HG02852 (cell line): Measurements from ENCODE around the gene CFB.
"Not testable (repeated sequence)": the region's sequence is repeated elsewhere in the genome, so short reads cannot be mapped to it uniquely, and the experiment has no call there.

ENCODE experiments used
- ATAC-seq: cut with Tn5 transposase; IDR thresholded peaks from one replicate; pipeline ENCODE4 v1.9.1; 2021; ENCODE audit warnings: mild to moderate bottlenecking, moderate library complexity; ENCODE audit not compliant: unreplicated experiment

CFB gene

DNA sequence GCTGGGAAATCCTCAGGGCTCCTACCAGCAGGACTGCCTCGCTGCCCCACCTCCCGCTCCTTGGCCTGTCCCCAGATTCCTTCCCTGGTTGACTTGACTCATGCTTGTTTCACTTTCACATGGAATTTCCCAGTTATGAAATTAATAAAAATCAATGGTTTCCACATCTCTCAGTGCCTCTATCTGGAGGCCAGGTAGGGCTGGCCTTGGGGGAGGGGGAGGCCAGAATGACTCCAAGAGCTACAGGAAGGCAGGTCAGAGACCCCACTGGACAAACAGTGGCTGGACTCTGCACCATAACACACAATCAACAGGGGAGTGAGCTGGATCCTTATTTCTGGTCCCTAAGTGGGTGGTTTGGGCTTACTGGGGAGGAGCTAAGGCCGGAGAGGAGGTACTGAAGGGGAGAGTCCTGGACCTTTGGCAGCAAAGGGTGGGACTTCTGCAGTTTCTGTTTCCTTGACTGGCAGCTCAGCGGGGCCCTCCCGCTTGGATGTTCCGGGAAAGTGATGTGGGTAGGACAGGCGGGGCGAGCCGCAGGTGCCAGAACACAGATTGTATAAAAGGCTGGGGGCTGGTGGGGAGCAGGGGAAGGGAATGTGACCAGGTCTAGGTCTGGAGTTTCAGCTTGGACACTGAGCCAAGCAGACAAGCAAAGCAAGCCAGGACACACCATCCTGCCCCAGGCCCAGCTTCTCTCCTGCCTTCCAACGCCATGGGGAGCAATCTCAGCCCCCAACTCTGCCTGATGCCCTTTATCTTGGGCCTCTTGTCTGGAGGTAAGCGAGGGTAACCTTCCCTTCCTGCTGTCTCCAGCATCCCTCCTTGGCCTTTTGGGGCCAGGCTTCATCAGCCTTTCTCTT, at the start of gene CFB:
TSS of gene CFB (plus strand) at position 589 of the 863 bp plus-strand sequence. CDS start at position 716, 127 bp downstream.
- ATAC-seq: no peak

DNA sequence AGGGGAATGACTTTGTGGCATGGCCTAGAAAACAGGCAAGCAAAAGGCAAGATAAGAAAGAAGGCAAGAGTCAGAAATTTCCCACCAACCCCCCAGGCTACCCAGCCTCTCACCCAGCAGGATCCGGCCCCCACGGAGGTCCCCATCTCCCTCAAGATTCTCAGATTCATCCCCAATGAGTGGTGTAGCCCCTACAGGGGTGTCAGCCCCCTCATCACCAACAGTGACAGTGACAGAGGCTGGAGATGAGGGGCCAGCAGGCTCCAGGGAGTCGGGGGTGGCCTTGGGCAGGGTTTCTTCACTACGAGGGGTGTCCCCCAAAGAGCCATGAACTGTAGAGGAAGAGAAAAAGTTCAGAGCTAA, 49.4 kb upstream of the CFB start:
- no peak for ATAC-seq

DNA sequence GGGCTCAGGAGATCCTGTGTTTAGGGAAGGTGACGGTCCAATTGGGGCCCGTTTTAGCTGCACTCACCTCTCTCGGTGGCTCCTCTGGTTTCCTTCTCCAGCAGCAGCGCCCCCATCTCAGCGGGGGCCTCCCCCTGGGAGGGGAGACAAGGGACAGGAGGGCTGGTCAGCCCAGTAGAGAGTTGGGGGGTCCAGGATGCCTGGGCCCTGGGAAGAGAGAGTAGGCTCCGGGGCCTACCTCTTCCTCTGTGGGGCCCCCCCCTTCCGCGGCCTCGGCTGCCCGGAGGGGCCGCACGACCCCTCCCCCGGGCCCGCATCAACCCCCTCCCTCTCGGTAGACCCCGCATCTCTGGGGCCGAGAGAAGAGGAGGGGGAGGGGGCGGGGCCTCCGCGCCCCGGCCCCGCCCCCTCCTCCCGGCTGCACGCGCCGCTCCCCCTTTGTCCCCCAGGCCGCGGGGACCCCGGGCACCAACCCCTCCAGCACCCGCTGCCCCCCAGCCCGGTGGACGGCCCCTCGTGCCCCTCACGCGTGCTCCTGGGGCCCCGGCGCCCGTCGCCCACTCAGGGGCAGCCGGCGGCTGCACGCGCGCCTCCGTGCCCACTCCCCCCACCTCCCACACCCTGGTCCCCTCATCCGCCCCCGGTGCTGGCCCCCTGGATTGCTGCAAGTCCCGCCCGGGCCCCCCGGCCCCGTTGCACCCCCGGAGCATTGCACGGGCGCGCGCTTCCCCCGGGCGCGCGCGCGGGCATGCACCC, 48.9 kb upstream of the CFB start:
- ATAC-seq: peak; percentile 19

DNA sequence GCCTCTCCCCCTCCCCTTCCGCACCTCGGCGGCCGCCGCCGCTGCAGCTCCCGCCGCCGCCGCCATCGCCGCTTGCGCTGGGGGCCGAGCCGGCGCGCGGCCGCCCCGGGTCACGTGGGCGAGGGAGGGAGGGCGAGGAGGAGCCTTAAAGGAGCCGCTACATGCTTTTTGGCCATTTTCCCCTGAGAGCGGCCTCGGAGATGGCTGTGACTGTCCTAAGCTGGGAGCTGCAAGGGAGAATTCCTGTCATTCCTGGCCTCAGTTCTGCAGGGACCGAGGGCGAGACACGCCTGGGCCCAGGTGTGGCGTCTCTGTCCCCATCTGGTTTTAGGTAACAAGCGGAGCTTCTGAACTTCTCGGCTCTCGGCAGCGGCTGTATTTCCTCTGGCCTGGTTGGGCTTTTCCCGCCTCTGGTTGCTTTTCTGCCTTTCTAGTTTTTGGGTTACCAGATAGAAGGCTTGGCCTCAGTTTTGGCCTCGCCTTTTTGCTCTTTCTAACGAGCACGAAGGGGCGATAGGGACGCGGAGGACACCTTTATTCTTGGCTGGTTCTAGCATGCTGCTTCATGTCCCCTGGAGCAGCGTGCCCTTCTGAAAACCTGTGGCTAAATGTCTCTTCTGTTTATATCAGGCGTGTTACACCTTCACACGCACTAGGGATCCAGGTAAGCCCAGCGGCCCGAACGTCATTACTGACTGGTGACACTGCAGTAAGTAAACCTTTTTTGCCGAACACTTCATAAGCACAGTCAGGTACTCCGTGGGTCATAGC, 48.1 kb upstream of the CFB start, which contains the start of gene EHMT2:
TSS of gene EHMT2 (minus strand) at position 87 of the 771 bp plus-strand sequence. CDS start at position 66, 21 bp downstream.
- ATAC-seq: peak; percentile 56

DNA sequence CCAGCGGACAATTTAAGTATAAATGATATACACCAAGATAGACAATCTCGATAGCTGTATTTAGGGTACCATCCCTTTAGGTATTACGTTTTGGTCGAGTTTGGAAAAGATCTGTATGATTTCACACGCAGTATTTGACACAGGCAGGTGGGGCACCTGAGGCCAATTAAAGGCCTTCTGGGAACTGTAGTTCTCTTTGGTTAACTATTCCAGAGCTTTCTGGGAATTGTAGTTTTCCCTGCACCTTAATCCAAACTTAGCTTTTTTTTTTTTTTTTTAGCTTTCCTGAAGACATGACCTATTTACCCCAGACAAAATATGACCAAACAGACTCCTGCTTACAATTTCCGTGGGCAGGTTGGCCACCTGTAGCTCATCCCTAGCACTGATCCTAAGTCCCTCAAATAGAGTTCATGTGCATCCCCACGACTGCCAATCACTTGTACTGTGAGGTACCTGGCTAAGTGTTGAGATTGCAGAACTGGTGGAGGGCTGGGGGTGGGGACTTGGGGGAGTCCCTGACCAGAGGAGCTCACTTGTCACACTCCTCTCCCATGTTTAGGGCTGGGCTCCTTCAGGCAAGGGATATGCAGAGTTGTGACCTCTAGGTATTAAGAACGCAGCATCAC, 47.4 kb upstream of the CFB start:
- ATAC-seq: no peak

DNA sequence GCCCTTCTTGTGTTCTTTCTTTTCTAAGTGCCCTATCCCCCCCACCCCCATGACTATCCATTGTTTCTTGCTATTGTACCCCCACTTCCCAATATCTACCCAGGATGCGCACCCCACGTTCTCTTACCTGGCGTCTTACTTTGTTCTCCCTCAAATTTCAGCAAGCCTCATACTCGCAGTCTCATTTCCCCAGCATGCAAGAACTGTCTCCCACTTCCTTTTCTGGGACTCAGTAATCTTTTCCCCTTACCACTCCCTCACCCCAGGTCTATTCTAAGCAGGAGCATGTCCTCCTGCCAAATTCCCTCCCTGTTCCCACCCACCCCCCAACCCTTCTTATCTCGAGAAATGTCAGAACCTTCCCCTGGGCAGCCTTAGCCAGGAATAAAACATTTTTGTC, 46.7 kb upstream of the CFB start:
- ATAC-seq: no peak

DNA sequence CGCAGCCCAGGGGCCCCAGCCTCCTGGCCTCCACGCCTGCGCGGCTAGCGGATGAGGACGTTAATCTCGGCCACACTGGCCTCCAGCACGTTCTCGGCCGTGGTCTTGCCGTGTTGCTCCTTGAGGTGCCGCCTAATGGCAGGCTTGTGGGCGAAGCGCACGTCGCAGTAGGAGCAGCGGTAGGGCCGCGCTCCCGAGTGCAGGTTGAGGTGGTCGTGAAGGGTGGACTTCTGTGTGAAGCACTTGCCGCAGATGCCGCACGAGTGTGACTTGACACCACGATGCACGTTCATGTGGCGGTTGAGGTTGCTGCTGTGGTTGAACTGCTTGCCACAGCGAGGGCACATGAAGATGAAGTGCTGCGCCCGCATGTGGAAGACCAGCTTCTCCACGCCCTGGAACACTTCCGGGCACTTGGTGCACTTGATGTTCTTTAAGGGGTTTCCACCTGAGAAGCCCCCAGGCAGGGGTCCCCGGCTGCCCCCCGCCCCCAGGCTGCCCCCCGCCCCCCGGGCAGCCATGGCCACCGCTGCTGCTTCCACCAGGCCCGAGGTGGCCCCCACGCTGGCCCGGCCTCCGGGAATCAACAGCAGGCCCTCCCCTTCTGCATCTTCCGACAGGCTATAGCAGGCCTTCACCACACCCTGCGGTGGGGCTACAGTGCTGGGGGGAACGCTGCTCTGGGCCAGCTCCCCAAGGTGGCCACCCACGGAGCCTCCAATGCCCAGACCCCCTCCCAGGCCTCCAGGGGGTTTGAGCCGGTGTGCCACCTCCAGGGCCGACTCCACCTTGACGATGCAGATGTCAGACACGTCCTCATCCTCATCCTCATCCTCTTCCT, 45.8 kb upstream of the CFB start:
- ATAC-seq: no peak

DNA sequence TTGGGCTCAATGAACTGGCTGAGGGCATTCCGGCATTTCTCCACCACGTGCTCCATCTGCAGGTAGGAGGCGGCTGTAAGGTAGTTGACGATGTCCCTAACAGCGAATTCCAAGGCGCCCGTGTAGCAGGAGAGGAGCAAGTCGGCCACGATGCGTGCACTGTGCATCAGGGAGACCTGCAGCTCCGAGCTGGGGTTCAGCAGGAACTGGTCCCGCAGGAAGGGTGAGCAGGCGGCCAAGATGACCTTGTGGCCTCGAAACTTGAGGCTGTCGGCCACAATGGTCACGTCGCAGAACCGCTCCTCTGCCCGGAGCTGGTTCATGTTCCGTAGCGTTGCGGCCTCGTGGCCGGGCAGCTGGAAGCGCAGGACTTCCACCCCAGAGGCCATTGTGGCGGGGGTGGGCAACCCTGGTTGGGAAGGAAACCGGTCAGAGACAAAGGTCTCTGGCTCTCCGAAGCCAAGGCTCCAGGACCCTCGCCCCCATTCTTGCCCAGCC, 44.9 kb upstream of the CFB start:
- no peak for ATAC-seq

DNA sequence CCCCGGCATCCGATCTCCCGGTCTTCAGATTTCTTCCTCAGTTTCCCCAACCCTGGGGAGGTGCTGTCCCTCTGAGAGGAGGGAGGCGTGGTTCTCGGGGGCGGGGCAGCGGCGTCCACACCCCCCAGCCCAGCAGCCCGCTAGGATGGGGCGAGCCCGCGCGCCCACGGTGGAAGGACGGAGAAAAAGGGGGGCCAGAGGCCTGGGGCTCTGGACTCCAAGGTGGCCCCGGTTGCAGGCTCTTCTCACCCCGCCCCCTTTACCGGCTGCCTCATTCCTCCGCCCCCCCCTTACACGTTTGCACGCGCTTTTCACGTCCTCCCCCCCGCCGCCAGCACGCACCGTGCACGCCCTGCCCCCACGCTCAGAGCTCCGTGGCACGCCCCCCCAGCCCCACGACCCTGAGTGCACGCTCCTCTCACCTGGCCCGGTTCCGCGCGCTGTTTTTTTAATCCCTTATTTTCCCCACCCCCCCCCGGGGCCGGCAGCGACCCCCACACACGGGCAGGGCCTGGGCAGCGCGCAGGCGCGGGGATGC, 44.4 kb upstream of the CFB start:
- peak; percentile 5 for ATAC-seq

DNA sequence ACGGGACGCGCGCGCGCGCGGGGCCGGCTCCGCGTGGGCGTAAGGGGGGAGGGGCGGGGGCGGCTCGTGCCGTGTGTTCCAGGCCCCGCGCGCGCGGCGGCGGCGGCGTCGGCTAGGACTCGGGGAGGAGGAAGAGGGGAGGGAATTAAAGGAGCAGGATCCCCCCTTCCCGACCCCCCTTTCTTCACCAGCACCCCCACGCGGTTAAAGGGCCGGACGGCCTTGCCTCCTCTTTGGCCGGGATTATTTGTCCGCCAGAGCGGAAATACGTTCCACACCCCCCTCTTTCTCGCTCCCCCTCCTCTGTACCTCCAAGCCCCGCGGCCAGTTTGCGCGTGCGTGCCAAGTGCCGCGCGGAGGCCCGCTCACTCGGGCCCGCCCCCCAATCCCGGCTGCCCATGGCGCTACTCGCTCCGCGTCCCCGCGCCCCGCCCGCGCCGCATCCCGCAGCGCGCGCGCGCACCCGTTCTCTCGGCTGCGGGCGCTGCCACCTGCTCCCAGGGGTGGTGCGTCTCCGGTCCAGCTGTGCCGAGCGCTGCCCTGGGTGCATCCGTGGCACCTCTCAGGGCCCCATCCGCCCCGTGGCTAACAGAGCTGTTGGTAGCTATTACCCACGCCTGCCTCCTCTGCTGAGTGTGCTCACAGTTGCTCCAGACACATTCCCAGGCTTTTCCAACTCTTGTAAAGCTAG, 43.8 kb upstream of the CFB start, which contains the start of gene ZBTB12:
TSS of gene ZBTB12 (minus strand) at position 134 of the 691 bp plus-strand sequence. CDS start 781 bp downstream, outside the sequence.
- peak; percentile 43 for ATAC-seq

DNA sequence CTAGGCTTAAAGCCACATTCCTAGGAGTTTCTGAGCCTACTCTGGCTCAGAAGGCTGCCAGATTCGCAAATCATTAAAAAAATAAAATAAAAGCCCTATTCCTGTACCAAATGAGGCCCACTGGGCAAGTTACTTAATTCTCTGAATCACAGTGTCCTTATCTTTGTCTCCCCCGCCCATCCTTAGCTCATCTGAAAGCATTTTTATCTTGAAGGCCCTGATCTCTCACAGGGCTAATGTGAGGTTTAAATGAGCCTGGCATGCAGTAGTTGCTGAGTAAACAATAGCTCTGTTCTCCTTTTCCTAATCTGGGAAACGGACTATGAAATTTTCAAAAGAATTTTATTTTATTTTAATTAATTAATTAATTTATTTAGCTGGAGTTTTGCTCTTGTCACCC, 41.9 kb upstream of the CFB start:
- no peak for ATAC-seq

DNA sequence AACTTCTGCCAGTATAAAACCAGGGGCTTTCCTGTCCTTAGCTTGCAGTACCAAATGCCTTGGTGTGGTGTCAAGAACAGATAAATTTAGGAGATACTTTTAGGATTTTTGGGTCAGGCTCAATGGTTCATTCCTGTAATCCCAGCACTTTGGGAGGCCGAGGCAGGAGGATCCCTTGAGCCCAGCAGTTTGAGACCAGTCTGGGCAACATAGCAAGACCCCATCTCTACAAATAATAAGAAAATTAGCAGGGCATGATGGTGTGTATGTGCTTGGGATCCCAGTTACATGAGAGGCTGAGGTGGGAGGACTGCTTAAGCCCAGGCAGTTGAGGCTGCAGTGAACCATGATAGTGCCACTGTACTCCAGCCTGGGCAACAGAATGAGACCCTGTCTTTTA, 40.9 kb upstream of the CFB start:
- ATAC-seq: no peak

DNA sequence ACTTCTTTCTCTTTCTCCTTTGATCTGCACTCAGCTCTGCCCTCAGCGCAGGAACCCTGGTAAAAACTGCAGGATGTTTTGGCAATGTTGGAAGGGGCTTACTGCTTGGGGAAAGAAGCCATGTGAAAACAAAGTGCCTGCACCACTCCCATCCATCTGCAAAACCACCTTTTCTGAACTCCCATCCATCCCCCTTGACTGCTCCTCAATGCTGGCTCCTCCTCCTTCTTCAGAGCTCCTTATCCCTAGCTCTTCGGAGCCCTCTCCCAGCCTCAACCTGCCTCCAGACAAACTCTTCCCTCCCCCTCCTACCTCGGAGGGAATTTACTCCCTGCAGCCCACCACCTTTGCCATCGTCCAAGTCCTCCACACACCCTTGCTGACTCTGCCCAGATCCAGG, 39.8 kb upstream of the CFB start:
- ATAC-seq: no peak

DNA sequence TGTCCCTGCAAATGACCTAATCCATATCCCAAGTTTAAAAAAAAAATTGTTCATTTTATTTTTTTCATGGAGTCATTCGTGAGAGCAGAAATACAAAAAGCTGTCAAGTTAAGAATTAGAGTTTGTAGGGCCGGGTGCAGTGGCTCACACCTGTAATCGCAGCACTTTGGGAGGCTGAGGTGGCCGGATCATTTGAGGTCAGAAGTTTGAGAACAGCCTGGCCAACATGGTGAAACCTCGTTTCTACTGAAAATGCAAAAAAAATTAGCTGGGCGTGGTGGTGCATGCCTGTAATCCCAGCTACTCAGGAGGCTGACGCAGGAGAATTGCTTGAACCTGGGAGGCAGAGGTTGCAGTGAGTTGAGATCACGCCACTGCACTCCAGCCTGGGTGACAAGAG, 39.2 kb upstream of the CFB start:
- ATAC-seq: not testable (repeated sequence)

DNA sequence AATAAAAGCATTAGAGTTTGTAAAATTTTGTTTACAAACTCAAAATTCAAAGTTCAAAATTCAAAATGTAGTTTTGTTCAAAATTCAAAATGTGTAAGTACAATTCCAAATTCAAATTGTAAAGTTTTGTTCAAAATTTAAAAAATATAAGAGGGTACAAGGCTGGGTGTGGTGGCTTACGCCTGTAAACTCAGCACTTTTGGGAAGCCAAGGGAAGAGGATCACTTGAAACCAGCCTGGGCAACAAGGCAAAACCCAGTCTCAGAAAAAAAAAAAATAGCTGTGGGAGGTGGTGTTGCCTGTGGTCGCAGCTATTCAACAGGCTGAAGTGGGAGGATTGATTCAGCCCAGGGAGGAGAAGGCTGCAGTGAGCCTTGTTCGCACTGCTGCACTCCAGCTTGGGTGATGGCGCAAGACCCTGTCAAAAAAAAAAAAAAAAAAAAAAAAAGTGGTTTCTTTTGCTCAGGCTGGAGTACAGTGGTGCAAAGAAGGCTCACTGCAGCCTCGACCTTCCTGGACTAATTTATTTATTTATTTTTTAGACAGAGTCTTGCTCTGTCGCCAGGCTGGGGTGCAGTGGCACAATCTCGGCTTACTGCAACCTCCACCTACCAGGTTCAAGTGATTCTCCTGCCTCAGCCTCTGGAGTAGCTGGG, 38.6 kb upstream of the CFB start:
- no peak for ATAC-seq

DNA sequence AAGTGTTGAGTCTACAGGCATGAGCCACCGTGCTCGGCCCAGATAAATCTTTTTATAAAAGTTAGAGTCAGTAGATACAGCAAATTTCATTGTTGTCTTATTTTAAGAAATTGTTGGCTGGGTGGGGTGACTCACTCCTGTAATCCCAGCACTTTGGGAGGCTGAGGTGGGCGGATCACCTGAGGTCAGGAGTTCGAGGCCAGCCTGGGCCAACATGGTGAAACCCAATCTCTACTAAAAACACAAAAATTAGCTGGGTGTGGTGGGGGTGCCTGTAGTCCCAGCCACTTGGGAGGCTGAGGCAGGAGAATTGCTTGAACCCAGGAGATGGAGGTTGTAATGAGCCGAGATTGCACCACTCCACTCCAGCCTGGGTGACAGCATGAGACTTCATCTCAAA, 37.6 kb upstream of the CFB start:
- ATAC-seq: not testable (repeated sequence)

DNA sequence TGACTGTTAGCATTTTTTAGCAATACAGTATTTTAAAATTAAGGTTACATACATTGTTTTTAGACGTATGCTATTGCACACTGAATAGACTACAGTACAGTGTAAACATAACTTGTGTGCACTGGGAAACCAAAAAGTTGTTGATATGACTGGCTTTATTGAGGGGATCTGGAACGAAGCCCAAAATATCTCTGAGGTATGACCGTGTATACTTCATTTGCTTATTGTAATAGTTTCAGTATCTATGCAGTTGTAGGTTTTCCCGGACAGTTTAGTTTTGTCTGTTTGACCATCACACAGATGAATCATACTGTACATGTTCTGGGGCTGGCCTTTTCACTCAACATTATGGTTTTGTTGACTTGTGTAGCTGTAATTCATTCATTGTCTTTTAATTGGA, 37.1 kb upstream of the CFB start:
- ATAC-seq: peak; percentile 83

DNA sequence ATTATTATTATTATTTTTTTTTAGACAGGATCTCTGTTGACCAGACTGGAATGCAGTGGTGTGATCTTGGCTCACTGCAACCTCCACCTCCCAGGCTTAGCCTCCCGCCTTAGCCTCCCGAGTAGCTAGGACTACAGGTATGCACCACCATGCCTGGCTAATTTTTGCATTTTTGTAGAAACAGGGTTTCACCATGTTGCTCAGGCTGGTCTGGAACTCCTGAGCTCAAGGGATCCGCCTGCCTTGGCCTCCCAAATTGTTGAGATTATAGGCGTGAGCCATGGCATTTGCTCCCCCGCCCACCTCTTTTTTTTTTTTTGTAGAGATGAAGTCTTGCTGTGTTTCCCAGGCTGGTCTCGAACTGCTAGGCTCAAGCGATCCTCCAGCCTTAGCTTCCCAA, 36.6 kb upstream of the CFB start:
- not testable (repeated sequence) for ATAC-seq
